Osteoblast (primary cell): ENCODE measurements around the gene ENTPD7. TPM values are rescaled to one million over a fixed set of nuclear protein-coding genes. Genes with fewer than 3 reads are reported as not detected.

Experiments used
- DNase-seq: peaks from one replicate; pipeline ENCODE4 v3.0.0; 2011; ENCODE audit warnings: low spot score, mixed read lengths; ENCODE audit not compliant: insufficient read length; ENCODE audit errors: missing footprints
- H2AFZ ChIP-seq: 2 replicates; pipeline ENCODE4 v1.6.0; 2011; ENCODE audit warnings: mild to moderate bottlenecking, low read length
- H3K27ac ChIP-seq: 2 replicates; pipeline ENCODE4 v1.5.1; 2011; ENCODE audit warnings: mild to moderate bottlenecking, low read depth, low read length, moderate library complexity
- H3K27me3 ChIP-seq: 2 replicates; pipeline ENCODE4 v1.6.0; 2012; ENCODE audit warnings: mild to moderate bottlenecking, control low read depth, inconsistent platforms, low read length, moderate library complexity; ENCODE audit not compliant: insufficient read depth
- H3K36me3 ChIP-seq: 2 replicates; pipeline ENCODE4 v1.5.1; 2011; ENCODE audit warnings: mild to moderate bottlenecking, low read length, control low read depth, moderate library complexity; ENCODE audit not compliant: insufficient read depth
- H3K4me1 ChIP-seq: 2 replicates; pipeline ENCODE4 v1.5.1; 2011; ENCODE audit warnings: mild to moderate bottlenecking, low read length, control low read depth, moderate library complexity; ENCODE audit not compliant: insufficient read depth
- H3K4me2 ChIP-seq: 2 replicates; pipeline ENCODE4 v1.6.0; 2011; ENCODE audit warnings: mild to moderate bottlenecking, low read length; ENCODE audit not compliant: insufficient read depth
- H3K4me3 ChIP-seq: fragments of 200-600 bp; sonication (generic); 3 replicates; pipeline ENCODE4 v1.5.1; 2012; ENCODE audit warnings: mild to moderate bottlenecking, low read length, inconsistent platforms; ENCODE audit not compliant: insufficient read depth
- H3K79me2 ChIP-seq: 2 replicates; pipeline ENCODE4 v1.6.0; 2012; ENCODE audit warnings: mild to moderate bottlenecking, low read length, control low read depth, inconsistent platforms; ENCODE audit not compliant: insufficient read depth
- H3K9me3 ChIP-seq: 2 replicates; pipeline ENCODE4 v1.5.1; 2011; ENCODE audit warnings: low read depth, low read length, control low read depth
- H4K20me1 ChIP-seq: 2 replicates; pipeline ENCODE4 v1.6.0; 2012; ENCODE audit warnings: mild to moderate bottlenecking, low read length, control low read depth; ENCODE audit not compliant: insufficient read depth
- CTCF ChIP-seq: IDR thresholded peaks from 2 replicates; pipeline ENCODE4 v1.5.1; 2011; ENCODE audit warnings: mild to moderate bottlenecking, low read depth, low read length, moderate library complexity; ENCODE audit errors: extremely low read depth
- total RNA-seq: library from RNA; depleted of rRNA; stranded (reverse); fragments of >200 nt; gene quantifications from 2 replicates; pipeline ENCODE4 v1.2.3, GENCODE V29; 2012

ENTPD7 gene
- total RNA-seq, 1 donor: 35.5 TPM

GRCh38 chr10:99656199-99657064 lies 2.9 kb upstream of the ENTPD7 start:
- no peak for DNase-seq
- no peak for TF ChIP-seq CTCF
- Histone ChIP-seq H3K9me3 (no peaks in the 10 kb centered on the region), H3K27ac (no peak overlapping the region), H4K20me1 (no peaks in the 10 kb centered on the region), H2AFZ (no peak overlapping the region), H3K79me2 (peaks cover 27% of the 10 kb centered on the region), H3K4me2 (no peak overlapping the region), H3K4me1 (peaks cover 19% of the 10 kb centered on the region), H3K36me3 (no peaks in the 10 kb centered on the region), H3K27me3 (no peaks in the 10 kb centered on the region), H3K4me3 (no peak overlapping the region)

DNA sequence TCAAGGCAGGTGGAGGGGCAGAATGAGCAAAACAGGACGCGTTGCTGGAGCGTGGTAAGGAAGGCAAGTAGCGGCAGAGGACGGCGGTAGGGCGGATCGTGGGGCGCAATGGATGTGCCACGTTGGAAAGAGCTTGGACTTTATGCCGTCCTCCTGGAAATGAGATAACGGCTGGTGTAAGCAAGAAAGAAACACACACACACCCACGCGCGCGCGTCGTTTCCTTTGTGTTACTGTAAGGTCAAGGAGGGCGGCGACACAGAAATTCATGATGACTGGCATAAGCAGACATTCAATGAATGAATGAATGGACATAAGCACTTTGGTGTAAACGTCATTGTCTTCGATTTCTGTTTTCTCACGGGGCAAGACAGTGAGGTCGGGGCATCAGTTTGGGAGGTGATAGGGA lies 683 bp upstream of the ENTPD7 start:
- Histone ChIP-seq H3K27ac (peak overlapping the region; percentile 78), H3K27me3 (no peaks in the 10 kb centered on the region), H2AFZ (peak overlapping the region; percentile 93), H4K20me1 (peaks cover 10% of the 10 kb centered on the region), H3K9me3 (no peaks in the 10 kb centered on the region), H3K36me3 (peaks cover 21% of the 10 kb centered on the region), H3K4me1 (peaks cover 36% of the 10 kb centered on the region), H3K4me3 (peak overlapping the region; percentile 93), H3K4me2 (peak overlapping the region; percentile 97), H3K79me2 (peaks cover 49% of the 10 kb centered on the region)
- TF ChIP-seq CTCF: no peak
- DNase-seq: peak; percentile 71

- peaks cover 10% of the 10 kb centered on the region for H4K20me1 ChIP-seq
- H3K36me3 ChIP-seq: peaks cover 23% of the 10 kb centered on the region
- TF ChIP-seq CTCF: no peak
- peak; percentile 62 for DNase-seq
- peak overlapping the region; percentile 93 for H3K4me3 ChIP-seq
- H3K4me1 ChIP-seq: peaks cover 36% of the 10 kb centered on the region
- H3K4me2 ChIP-seq: peak overlapping the region; percentile 83
- no peaks in the 10 kb centered on the region for H3K9me3 ChIP-seq
- H3K27me3 ChIP-seq: no peaks in the 10 kb centered on the region
- H3K79me2 ChIP-seq: peaks cover 57% of the 10 kb centered on the region
- peak overlapping the region; percentile 73 for H2AFZ ChIP-seq
- peak overlapping the region; percentile 78 for H3K27ac ChIP-seq
Measured at GRCh38 chr10:99659868-99660366, 608 bp downstream of the ENTPD7 start.

DNA sequence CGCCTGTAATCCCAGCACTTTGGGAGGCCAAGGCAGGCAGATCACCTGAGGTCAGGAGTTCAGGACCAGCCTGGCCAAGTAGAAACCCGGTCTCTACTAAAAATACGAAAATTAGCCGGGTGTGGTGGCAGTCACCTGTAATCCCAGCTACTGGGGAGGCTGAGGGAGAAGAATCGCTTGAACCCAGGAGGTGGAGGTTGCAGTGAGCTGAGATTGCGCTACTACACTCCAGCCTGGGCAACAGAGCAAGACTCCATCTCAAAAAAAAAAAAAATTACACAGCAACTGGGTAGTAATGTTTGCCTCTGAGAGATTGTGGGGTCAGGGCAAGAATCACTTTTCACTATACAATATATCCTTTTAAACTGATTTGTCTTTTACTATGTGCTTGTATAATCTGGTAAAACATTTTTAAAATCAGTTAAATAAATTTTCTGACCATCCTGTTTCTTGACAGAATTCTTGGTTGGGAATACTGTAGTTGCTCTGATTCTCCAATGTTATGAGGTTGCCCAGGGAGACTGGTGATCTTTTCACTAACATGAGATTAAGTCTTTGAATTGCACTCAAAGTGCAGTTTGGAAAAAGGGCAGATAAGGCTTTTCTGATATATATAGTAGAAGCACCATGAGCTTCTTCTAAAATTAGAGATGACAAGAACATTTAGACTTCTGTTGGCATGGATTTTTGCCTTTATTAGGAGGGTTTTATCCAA lies 1.5 kb downstream of the ENTPD7 start:
- TF ChIP-seq CTCF: no peak
- Histone ChIP-seq H4K20me1 (peaks cover 10% of the 10 kb centered on the region), H3K9me3 (no peaks in the 10 kb centered on the region), H3K4me1 (peaks cover 36% of the 10 kb centered on the region), H3K36me3 (peaks cover 31% of the 10 kb centered on the region), H3K4me2 (peak overlapping the region; percentile 83), H2AFZ (no peak overlapping the region), H3K27ac (peak overlapping the region; percentile 78), H3K4me3 (peak overlapping the region; percentile 93), H3K27me3 (no peaks in the 10 kb centered on the region), H3K79me2 (peaks cover 64% of the 10 kb centered on the region)
- peak; percentile 10 for DNase-seq
